A673 (cell line): ENCODE results near the gene EREG. TPM values are rescaled to one million over a fixed set of nuclear protein-coding genes. Genes with fewer than 3 reads are reported as not detected.

ENCODE experiments used
- BruUV-seq: library from RNA; stranded (reverse); fragments of 400-500 nt; replicated peaks from 2 replicates; lab custom pipeline; 2021; lab: Mats Ljungman, UMichigan
- CTCF ChIA-PET: fragments of 300-600 bp; sonication (Branson Sonifier 250); formaldehyde crosslinking; loops from one replicate; lab custom pipeline; 2022; ENCODE audit warnings: antibody characterized with exemption; lab: Charles Lee
- POLR2A ChIA-PET: fragments of 300-600 bp; sonication (Branson Sonifier 250); formaldehyde crosslinking; loops from one replicate; lab custom pipeline; 2022; ENCODE audit warnings: antibody characterized with exemption; ENCODE audit not compliant: low non-redundant PET; lab: Charles Lee
- DNase-seq: peaks from one replicate; pipeline ENCODE4 v3.0.0-alpha.2; 2015; ENCODE audit warnings: low spot score
- H3K27ac ChIP-seq: fragments of 200-600 bp; sonication (generic); 2 replicates; pipeline ENCODE4 v1.5.1; 2016; ENCODE audit warnings: mixed run types, low read depth, mild to moderate bottlenecking, mixed read lengths, antibody characterized with exemption, low read length; ENCODE audit not compliant: poor library complexity, severe bottlenecking
- H3K27me3 ChIP-seq: fragments of 200-600 bp; sonication (generic); replicated peaks from 2 replicates; pipeline ENCODE4 v1.6.1; 2017; ENCODE audit warnings: mixed run types, low read depth, mild to moderate bottlenecking, mixed read lengths, antibody characterized with exemption, low read length; ENCODE audit not compliant: insufficient read depth, poor library complexity
- H3K36me3 ChIP-seq: fragments of 200-600 bp; sonication (generic); 2 replicates; pipeline ENCODE4 v1.6.1; 2016; ENCODE audit warnings: mixed run types, mild to moderate bottlenecking, mixed read lengths, antibody characterized with exemption, low read length; ENCODE audit not compliant: insufficient read depth, poor library complexity, severe bottlenecking
- H3K4me1 ChIP-seq: fragments of 200-600 bp; sonication (generic); 2 replicates; pipeline ENCODE4 v1.6.1; 2017; ENCODE audit warnings: mixed run types, mild to moderate bottlenecking, mixed read lengths, antibody characterized with exemption, low read length; ENCODE audit not compliant: insufficient read depth, poor library complexity, severe bottlenecking
- H3K4me3 ChIP-seq: fragments of 200-600 bp; sonication (generic); 2 replicates; pipeline ENCODE4 v1.5.1; 2016; ENCODE audit warnings: low read depth, mixed run types, mild to moderate bottlenecking, mixed read lengths, low read length; ENCODE audit not compliant: poor library complexity, severe bottlenecking
- H3K9me3 ChIP-seq: fragments of 200-600 bp; sonication (generic); 2 replicates; pipeline ENCODE4 v1.6.1; 2016; ENCODE audit warnings: mixed run types, low read depth, mild to moderate bottlenecking, mixed read lengths, antibody characterized with exemption, low read length; ENCODE audit not compliant: poor library complexity, severe bottlenecking
- CTCF ChIP-seq: fragments of 300-800, 200-600 bp; sonication (generic); conservative IDR thresholded peaks from 2 replicates; pipeline ENCODE4 v1.5.1; 2017; ENCODE audit warnings: low read depth, mild to moderate bottlenecking, antibody characterized with exemption, low read length, moderate library complexity, mixed read lengths
- EZH2 ChIP-seq: fragments of 200-600 bp; sonication (generic); IDR thresholded peaks from 2 replicates; pipeline ENCODE4 v1.6.1; 2017; ENCODE audit warnings: borderline replicate concordance, low read depth, mild to moderate bottlenecking, mixed read lengths, antibody characterized with exemption, low read length; ENCODE audit not compliant: poor library complexity, severe bottlenecking
- intact Hi-C: fragments of 100-400 bp; cut with micrococcal nuclease; formaldehyde crosslinking; loops from one replicate; pipeline ENCODE4 v1.10.0; 2022; ENCODE audit not compliant: unreplicated experiment
- total RNA-seq: library from RNA; stranded (reverse); gene quantifications from 2 replicates; pipeline ENCODE4 v1.2.3, GENCODE V29; 2021

EREG gene
- total RNA-seq, 1 experiment from 2014 or later = 0.84 TPM

GRCh38 chr4:74437866-74438265, 72.9 kb downstream of the EREG start:
- POLR2A ChIA-PET = no interaction called here
- intact Hi-C loops = no loop called here
- H3K36me3 ChIP-seq = no peaks in the 10 kb centered on the region
- H3K27ac ChIP-seq = no peak overlapping the region
- H3K4me3 ChIP-seq = no peak overlapping the region
- no TSS peak for BruUV-seq
- H3K9me3 ChIP-seq = no peaks in the 10 kb centered on the region
- no peaks in the 10 kb centered on the region for H3K4me1 ChIP-seq
- TF ChIP-seq EZH2 (no peak), CTCF (no peak)
- no peaks in the 10 kb centered on the region for H3K27me3 ChIP-seq
- CTCF ChIA-PET = no interaction called here
- DNase-seq = no peak

Other genes with a start within 250 kb of the EREG start
- 11.3 and 11.4 TPM in 2 replicates for gene MTHFD2L, start 207.0 kb upstream of the EREG start, total RNA-seq
- not detected in 2 replicates for gene EPGN, start 56.7 kb upstream of the EREG start, total RNA-seq
- not detected in 2 replicates for gene AREG, start 80.0 kb downstream of the EREG start, total RNA-seq